GM21529 (cell line): Measurements from ENCODE around the gene RAB11FIP4.

ENCODE experiments used
- ATAC-seq: cut with Tn5 transposase; IDR thresholded peaks from one replicate; pipeline ENCODE4 v1.9.1; 2021; ENCODE audit not compliant: unreplicated experiment

Gene RAB11FIP4

DNA sequence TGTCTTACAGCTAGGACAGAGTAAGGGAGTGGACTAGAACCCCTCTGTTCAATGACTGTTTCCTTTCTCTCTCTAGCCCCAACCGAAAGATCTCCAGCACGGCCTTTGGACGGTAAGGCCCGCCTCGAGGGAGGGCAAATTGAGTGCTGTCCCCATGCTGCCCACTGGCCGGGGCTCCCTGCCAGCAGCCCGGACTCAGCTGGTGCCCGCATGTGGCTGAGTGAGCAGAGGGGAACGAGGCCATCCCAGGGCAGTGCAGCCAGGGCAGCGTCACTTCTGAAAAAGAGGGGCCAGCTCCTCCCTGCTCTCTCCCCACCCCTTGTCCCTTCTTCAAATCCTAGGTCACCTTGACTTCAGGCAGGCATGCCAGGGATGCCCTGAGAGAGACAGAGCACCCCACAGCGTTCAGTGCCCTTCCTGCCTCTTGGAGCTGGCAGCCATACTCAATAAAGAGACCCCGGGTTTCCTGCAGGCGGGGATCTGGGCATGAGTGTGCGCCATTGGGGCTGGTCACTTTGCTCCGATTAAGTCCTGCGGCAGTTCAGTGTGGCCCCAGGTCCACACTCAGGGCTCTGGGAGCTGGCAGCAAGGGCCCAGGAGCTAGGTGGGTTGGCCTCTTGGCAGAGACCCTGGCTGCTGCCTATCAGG is 130.9 kb downstream of the RAB11FIP4 start:
- ATAC-seq, result no peak

DNA sequence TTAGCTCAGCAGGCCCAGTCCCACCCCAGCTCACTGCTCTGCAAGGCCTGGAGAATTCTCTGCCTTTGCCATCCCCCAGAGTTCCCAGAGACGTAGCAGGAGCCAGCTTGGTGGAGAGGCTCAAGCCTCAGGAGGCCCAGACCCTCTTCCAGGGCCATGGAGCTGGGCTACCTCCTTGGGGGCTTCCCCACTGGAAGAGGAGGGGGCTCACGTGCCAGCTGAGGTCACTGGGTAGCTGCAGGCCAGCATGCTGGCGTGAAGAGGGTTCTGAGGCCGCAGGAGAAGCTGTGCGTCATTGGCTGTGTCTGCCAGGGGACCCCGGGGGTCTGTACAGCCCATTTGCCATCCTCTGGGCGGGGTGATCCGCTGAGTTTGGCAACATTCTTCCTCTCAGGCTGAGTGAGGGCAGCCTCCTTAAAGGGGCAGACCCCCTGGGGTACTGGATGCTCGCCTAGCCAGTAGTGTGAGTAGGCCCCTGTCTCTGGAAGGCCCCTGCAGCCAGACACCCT is 131.6 kb downstream of the RAB11FIP4 start:
- ATAC-seq, result no peak

DNA sequence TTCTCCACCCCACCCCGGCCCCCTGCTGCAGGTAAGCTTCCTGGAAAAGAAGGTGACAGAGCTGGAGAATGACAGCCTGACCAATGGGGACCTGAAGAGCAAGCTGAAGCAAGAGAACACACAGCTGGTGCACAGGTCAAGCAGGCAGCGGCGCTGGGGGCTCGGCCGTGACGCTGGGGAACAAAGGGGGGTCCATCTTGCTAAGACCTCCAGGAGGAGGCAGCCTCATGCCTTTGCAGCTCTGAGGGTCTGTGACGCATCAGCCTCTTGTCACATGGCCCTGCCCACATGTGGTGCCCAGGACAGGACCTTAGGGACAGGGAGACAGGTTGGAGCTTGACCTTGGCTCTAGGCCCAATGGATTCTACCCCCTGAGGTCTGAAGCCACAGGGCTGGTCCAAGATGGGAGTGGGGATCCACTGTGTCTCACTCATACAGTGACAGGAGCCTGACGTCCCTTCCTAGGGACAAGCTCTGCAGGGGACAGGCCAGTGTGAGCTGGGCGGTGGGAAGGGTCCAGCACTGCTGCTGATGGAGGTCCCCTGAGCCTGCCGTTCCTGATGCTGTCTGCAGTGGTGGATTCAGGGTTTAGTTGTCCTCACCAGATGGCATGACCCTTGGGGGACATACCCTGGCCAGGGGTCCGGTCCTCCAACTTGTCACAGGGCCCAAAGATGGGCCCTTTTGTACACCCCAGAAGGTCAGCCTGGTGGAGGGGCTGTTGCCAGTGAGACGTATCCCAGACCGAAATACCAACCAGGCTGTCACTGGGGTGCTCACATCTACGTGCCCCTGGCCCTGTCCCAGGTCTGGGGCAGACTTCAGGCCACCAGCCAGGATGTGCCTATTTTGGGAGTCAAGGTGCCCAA is 132.6 kb downstream of the RAB11FIP4 start:
- ATAC-seq, result no peak

DNA sequence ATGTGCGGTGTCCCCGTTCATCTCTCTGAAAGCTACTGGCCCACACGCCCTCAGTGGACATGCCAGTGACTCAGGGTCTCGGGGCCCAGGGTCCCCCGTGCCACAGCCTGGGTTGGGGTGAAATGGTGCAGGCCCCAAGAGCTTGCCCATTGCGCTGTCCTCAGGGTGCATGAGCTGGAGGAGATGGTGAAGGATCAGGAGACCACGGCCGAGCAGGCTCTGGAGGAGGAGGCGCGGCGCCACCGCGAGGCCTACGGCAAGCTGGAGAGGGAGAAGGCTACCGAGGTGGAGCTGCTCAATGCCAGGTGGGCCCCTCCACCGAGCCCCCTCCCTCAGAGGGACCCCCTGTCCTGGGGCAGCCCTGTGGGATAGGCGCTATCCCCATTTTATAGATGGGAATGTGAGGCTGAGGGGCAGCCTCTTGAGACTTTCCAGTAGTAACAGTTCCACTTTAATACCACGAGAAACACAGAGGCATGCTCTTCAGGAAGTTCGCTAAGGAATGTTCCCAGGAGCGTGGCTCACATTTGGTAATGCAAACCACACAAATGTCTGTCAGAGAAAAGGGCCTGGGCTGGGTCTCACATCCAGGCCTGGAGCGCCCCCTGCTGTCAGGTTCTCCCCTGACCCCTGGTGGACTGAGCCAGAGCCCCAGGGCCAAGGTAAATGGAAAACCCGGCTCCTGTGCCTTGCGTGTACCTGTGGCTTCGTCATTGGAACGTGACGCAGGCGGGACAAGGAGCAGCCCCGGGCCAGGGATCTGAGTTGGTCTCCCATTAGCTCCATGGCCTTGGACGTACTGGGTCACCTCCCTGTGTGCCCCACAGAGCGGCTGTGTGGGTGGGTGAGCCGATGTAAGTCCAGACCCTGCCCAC is 133.7 kb downstream of the RAB11FIP4 start:
- peak; percentile 42 for ATAC-seq

DNA sequence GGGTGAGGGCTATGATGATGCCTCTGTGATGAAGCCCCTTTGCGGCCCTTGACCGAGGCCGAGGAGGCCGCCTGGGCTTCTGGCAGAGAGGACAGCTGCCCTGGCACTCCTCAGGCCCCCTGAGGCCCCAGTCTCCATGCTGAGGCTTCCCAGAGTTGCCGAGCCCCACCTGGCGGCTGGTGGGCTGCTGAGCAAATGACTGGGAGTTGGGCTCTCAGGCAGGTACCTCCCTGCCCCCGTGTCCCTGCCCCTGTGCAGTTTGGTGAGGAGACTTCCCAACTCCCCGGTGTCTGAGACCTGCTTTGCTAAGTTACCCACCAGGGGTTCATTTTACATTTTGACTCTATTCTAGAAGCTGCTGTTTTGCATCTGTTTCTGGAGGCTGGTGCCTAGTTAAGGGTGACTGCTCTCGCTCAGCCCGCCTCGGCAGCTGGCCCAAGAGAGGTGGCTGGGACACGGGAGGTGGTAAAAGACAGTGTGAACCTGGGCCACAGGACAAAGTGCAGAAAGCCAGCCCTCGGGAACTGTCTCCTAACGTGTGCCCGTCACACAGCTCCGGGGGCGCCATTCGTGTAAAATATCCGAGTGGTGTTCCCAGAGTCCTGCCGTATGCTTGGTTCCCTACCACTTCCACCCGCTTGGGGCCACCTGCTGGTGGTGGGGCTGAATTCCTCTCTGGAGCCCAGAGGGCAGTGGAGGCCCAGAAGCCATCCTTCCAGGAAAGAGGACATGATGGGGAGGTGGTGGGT is 134.5 kb downstream of the RAB11FIP4 start:
- peak; percentile 28 for ATAC-seq

DNA sequence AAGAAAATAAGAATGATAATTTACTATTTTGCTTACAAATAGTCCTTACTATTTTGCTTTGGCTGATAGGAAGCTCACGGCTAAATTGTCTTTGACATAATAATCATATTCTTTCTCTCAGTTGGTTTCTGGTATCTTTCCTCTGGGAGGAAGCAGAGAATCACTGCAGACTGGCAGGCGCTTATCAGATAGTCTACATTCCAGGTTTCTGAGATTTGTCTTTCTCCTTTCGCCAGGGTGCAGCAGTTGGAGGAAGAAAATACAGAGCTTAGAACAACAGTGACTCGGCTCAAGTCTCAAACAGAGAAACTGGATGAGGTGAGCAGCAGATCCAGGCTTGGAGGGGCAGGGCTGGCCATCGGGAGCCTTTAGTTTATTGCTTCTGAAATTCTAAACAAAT is 136.1 kb downstream of the RAB11FIP4 start:
- no peak for ATAC-seq

GRCh38 chr17:31528291-31528874 is 136.9 kb downstream of the RAB11FIP4 start:
- no peak for ATAC-seq

DNA sequence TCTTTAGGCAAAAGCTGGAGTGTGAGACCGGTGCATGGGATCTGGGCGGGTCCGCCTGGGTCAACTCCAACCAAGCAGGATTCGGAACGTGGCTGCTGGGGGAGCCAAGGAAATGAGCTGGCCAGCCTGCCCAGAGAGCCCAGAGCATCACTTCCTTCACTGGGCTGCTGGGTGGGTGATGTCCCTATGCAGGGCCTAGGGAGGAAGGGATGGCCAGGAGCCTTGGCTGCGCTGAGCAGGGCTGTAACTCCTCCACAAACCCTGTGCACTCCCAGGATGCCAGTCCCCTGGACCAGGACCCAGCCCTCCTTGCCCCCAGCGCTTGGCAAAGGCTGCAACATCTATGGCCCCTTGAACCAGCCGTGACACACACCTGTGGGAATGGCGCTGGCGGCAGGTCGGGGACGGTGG is 138.4 kb downstream of the RAB11FIP4 start:
- no peak for ATAC-seq

GRCh38 chr17:31530391-31530985 is 139.0 kb downstream of the RAB11FIP4 start:
- no peak for ATAC-seq

- ATAC-seq, result no peak
Observed at GRCh38 chr17:31531336-31531980, 140.0 kb downstream of the RAB11FIP4 start.

DNA sequence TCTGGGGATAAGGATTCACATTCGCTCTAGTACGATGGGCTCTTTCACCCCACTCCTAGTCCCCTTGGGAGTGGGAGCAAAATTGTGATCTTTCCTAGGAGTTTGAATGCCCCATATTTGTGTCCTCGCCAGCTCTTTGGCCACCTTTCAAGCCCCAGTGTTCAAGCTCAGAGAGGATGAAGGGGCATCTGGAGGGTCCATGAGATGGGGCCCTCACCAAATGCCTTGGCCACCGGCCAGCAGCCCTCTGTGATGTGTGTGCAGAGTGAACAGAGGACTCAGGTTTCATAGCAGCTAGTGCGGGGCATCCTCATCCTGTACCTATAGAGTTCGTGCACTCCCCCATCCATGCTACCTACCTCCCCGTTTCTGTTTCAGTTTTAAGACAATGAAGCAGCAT is 140.6 kb downstream of the RAB11FIP4 start:
- no peak for ATAC-seq

DNA sequence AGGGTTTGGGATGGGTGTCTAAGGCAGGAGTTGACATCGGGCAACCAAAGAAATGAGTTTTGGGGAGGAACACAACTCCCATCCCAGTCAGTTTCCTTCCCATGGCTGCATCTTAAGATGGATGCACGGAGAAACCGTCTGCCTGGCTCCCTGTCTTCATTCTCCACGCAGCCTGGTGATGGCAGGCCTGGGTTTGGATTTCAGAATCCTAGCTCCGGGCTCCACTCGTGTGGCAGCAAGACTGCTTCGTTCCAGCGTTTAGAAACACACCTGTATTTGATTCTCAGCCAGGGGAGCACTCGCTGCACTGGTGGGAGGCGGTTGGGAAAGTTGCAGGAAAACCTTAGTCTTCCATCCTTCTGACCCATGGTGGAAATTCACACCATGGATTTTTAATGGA is 141.1 kb downstream of the RAB11FIP4 start:
- ATAC-seq, result no peak

GRCh38 chr17:31533546-31534155 is 142.2 kb downstream of the RAB11FIP4 start:
- ATAC-seq, result no peak

DNA sequence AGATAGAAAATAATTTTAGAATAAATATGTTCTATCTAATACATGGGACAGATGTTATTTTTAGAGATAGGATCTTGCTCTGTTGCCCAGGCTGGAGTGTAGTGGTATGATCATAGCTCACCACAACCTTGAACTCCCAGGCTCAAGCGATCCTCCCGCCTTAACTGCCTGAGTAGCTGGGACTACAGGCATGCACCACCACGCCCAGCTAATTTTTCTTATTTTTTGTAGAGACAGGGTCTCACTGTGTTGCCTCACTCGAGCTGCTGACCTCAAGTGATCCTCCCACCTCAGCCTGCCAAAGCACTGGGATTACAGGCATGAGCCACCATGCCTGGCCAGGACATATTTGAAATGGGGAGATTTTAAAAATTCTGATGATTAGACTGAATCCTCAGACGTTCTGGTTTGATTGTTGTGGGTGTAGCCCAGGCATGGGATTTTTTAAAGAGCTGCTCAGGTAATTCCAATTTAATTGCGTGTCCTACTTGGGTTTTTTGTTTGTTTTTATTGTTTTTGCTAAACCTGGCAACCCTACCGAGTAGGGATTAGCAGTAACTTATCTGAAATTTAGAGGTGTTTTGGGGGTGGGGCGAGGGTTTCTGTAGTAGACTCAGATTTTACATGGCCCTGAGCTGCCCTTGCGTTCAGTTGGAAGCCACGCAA is 142.9 kb downstream of the RAB11FIP4 start:
- ATAC-seq, result no peak

- peak; percentile 74 for ATAC-seq
Observed at GRCh38 chr17:31535581-31535981, 144.1 kb downstream of the RAB11FIP4 start.

DNA sequence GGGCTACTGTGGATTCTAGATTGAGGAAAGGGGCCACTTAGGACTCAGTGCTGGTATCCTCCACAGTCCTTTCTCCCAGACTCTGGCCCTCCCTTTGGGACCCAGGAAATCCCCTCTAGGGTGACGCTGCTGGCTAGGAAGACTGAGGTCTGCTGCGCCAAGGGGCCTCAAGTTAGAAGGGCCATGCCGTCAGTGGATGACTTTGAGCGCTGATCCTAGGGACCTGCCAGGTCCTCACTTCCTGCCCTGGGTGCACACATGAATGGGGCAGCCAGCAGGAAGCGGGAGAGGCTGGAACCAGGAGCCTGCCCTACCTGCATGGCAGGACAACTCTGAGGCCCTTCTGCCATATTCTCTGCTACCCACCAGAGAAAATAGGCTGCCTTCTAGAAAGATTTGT is 145.0 kb downstream of the RAB11FIP4 start:
- no peak for ATAC-seq

GRCh38 chr17:31537565-31538011 is 146.1 kb downstream of the RAB11FIP4 start:
- no peak for ATAC-seq

DNA sequence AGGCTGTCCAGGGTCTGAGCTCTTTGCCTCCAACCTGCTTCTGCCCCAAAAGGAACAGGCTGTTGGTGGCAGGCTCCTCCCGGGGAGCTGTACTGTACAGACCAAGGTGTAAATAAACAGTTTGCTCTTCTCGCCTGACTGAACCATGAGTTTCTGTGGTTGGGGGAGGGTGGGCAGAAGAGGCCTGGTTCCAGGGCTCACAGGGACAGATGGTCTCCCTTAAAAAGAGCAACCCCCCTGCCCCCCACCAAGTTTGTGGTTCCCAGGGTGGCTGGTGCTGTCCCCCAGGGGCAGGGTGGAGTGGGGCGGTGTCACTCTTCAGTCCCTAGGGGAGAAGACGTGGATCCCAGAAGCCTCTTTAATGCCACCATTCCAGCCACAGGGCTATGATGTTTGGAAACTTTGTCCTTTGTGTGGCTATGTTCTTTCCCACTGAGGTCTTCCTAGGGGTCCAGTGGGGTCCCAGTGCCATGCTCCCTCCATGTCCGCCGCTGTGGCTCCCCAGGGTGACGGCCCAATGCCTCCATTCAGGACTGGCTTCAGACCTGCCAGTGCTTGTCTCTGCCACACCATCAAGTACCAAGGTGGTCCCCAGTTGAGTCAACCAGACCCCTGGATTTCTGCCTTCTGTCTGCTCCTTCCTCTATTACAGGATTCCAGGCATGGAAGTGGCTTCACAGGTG is 146.7 kb downstream of the RAB11FIP4 start:
- ATAC-seq, result peak; percentile 58
